Breast epithelium (tissue), 3 donors: ENCODE data around the gene GALNT2.

Source experiments
- CTCF ChIP-seq, 3 donors: fragments of 450-650 bp; IDR thresholded peaks; one replicate each; pipeline ENCODE4 v1.5.1; 2016 to 2017; ENCODE audit warnings: antibody characterized with exemption in 3 of 3, mild to moderate bottlenecking in 3 of 3, moderate library complexity in 3 of 3
- POLR2AphosphoS5 ChIP-seq, 3 donors: sonication (generic); formaldehyde crosslinking; IDR thresholded peaks; one replicate each; pipeline ENCODE4 v1.6.1; 2017; ENCODE audit warnings: antibody characterized with exemption in 3 of 3

DNA sequence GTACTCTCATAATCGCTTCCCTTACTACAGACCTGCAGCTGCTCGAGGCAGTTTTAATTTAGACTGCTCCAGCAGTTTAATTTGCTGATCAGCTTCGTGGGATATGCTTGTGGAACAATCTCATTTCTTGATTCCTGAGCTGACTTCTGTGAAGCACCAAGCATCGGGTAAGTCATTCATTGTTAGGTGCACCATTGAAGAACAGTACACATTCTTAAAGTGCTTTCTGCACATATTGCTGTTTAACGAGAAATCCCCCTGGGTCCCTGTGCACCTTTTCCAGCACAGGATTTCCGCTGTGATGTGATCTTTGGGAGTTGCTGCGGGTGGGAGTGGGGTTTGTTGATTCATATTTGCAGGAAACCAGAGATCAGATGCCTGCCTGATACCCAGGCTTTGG is 9.1 kb downstream of the GALNT2 start:
- TF ChIP-seq CTCF (IDR thresholded peaks at IDR 0.05) (no peak), POLR2AphosphoS5 (IDR thresholded peaks at IDR 0.05) (no peak)
